GM08714 (cell line): Measurements from ENCODE around the gene MT1B.

ENCODE experiments used
- H3K4me3 ChIP-seq: fragments of 200-500 bp; sonication (Bioruptor generic); 2 replicates; pipeline ENCODE4 v1.5.1; 2014; ENCODE audit warnings: mild to moderate bottlenecking, low read length, inconsistent platforms
- ZNF274 ChIP-seq: IDR thresholded peaks from 2 replicates; pipeline ENCODE4 v1.6.1; 2012; ENCODE audit warnings: mild to moderate bottlenecking, low read depth, low read length

MT1B gene

GRCh38 chr16:56651586-56651985 is at the start of gene MT1B:
TSS of gene MT1B (plus strand) at chr16:56651886. CDS start at chr16:56651954, 68 bp downstream.
- no peak for TF ChIP-seq ZNF274
- no peak within 1 kb of the TSS for H3K4me3 ChIP-seq

GRCh38 chr16:56603589-56603988 is 48.1 kb upstream of the MT1B start:
- no peak for TF ChIP-seq ZNF274
- no peak overlapping the region for H3K4me3 ChIP-seq

GRCh38 chr16:56604966-56605365 is 46.7 kb upstream of the MT1B start:
- no peak for TF ChIP-seq ZNF274
- H3K4me3 ChIP-seq, result no peak overlapping the region

GRCh38 chr16:56605475-56605874 is 46.2 kb upstream of the MT1B start:
- TF ChIP-seq ZNF274, result no peak
- no peak overlapping the region for H3K4me3 ChIP-seq

GRCh38 chr16:56606071-56606475 is 45.6 kb upstream of the MT1B start:
- TF ChIP-seq ZNF274, result no peak

GRCh38 chr16:56606476-56607108 is 45.1 kb upstream of the MT1B start:
- TF ChIP-seq ZNF274, result no peak
- no peak overlapping the region for H3K4me3 ChIP-seq

More at GRCh38 chr16:56606071-56606475, 45.6 kb upstream of the MT1B start:
- H3K4me3 ChIP-seq, result no peak overlapping the region

GRCh38 chr16:56607109-56607618 is 44.5 kb upstream of the MT1B start:
- no peak overlapping the region for H3K4me3 ChIP-seq
- no peak for TF ChIP-seq ZNF274

GRCh38 chr16:56607675-56608042 is 44.0 kb upstream of the MT1B start:
- TF ChIP-seq ZNF274, result no peak
- H3K4me3 ChIP-seq, result no peak overlapping the region

- no peak for TF ChIP-seq ZNF274
- H3K4me3 ChIP-seq, result peak within 1 kb of the TSS; percentile 69
Measured at GRCh38 chr16:56608043-56608875, 43.4 kb upstream of the MT1B start, which contains the start of gene MT2A. TSS of gene MT2A (plus strand) at chr16:56608584. CDS start at chr16:56608656, 72 bp downstream.

- peak overlapping the region; percentile 69 for H3K4me3 ChIP-seq
- no peak for TF ChIP-seq ZNF274
Measured at GRCh38 chr16:56608876-56609462, 42.7 kb upstream of the MT1B start.

GRCh38 chr16:56609463-56609921 is 42.2 kb upstream of the MT1B start:
- H3K4me3 ChIP-seq, result peak overlapping the region; percentile 69
- TF ChIP-seq ZNF274, result no peak

GRCh38 chr16:56610017-56610608 is 41.6 kb upstream of the MT1B start:
- no peak overlapping the region; the same call in 1 of the 2 replicates for H3K4me3 ChIP-seq
- TF ChIP-seq ZNF274, result no peak

GRCh38 chr16:56610609-56611111 is 41.0 kb upstream of the MT1B start:
- no peak overlapping the region for H3K4me3 ChIP-seq
- TF ChIP-seq ZNF274, result no peak

- H3K4me3 ChIP-seq, result no peak overlapping the region
Measured at GRCh38 chr16:56611281-56611833, 40.3 kb upstream of the MT1B start.

GRCh38 chr16:56613706-56614105 is 38.0 kb upstream of the MT1B start:
- TF ChIP-seq ZNF274, result no peak
- H3K4me3 ChIP-seq, result no peak overlapping the region

More at GRCh38 chr16:56611281-56611833, 40.3 kb upstream of the MT1B start:
- TF ChIP-seq ZNF274, result no peak
